ENCODE measurements around the gene ABR.

Gene ABR

GRCh38 chr17:1192911-1193699 is 13.3 kb upstream of the ABR start:
- Histone ChIP-seq H3K36me3 (ENCODE audit: insufficient read depth, low read length) (no peaks in the 10 kb centered on the region), H3F3A (ENCODE audit: low read depth) (peaks cover 11% of the 10 kb centered on the region), H3K9me3 (ENCODE audit: insufficient read depth, low read depth, low read length) (no peaks in the 10 kb centered on the region), H3K4me3 (ENCODE audit: low read length, poor library complexity, severe bottlenecking) (no peak overlapping the region), H4K20me1 (ENCODE audit: insufficient read depth, low read length, poor library complexity, severe bottlenecking) (no peaks in the 10 kb centered on the region), H3K4me1 (ENCODE audit: insufficient read depth, low read length, poor library complexity, severe bottlenecking) (peaks cover 34% of the 10 kb centered on the region), H3K4me2 (ENCODE audit: low read depth, low read length, poor library complexity, severe bottlenecking) (no peak overlapping the region), H2AFZ (ENCODE audit: low read length) (no peak overlapping the region; the same call in 1 of the 2 replicates), H3K79me2 (ENCODE audit: insufficient read depth, low read length) (no peaks in the 10 kb centered on the region), H3K9ac (ENCODE audit: low read depth, low read length, poor library complexity, severe bottlenecking) (no peak overlapping the region), H3K9me2 (replicated peaks; ENCODE audit: low read depth, low read length) (no peaks in the 10 kb centered on the region), H3K27me3 (ENCODE audit: insufficient read depth, low read length, poor library complexity, severe bottlenecking) (no peaks in the 10 kb centered on the region)
- TF ChIP-seq CTCF (conservative IDR thresholded peaks at IDR 0.05; ENCODE audit: low read length) = no peak
- no peak for TF ChIP-seq EZH2phosphoT487 (IDR thresholded peaks at IDR 0.05; ENCODE audit: borderline replicate concordance)

GRCh38 chr17:1190751-1191331 is 11.1 kb upstream of the ABR start:
- H3K79me2 ChIP-seq (ENCODE audit: insufficient read depth, low read length) = no peaks in the 10 kb centered on the region

GRCh38 chr17:1188812-1189504 is 9.2 kb upstream of the ABR start:
- Histone ChIP-seq H3K9me3 (ENCODE audit: insufficient read depth, low read depth, low read length) (no peaks in the 10 kb centered on the region), H3K79me2 (ENCODE audit: insufficient read depth, low read length) (no peaks in the 10 kb centered on the region), H2AFZ (ENCODE audit: low read length) (no peak overlapping the region), H3F3A (ENCODE audit: low read depth) (no peaks in the 10 kb centered on the region), H3K36me3 (ENCODE audit: insufficient read depth, low read length) (no peaks in the 10 kb centered on the region), H3K9ac (ENCODE audit: low read depth, low read length, poor library complexity, severe bottlenecking) (no peak overlapping the region), H3K9me2 (replicated peaks; ENCODE audit: low read depth, low read length) (no peaks in the 10 kb centered on the region), H3K4me1 (ENCODE audit: insufficient read depth, low read length, poor library complexity, severe bottlenecking) (peaks cover 41% of the 10 kb centered on the region), H3K4me3 (ENCODE audit: low read length, poor library complexity, severe bottlenecking) (no peak overlapping the region), H3K27me3 (ENCODE audit: insufficient read depth, low read length, poor library complexity, severe bottlenecking) (no peaks in the 10 kb centered on the region), H3K4me2 (ENCODE audit: low read depth, low read length, poor library complexity, severe bottlenecking) (no peak overlapping the region), H4K20me1 (ENCODE audit: insufficient read depth, low read length, poor library complexity, severe bottlenecking) (no peaks in the 10 kb centered on the region)
- TF ChIP-seq CTCF (conservative IDR thresholded peaks at IDR 0.05; ENCODE audit: low read length) = no peak
- TF ChIP-seq EZH2phosphoT487 (IDR thresholded peaks at IDR 0.05; ENCODE audit: borderline replicate concordance) = no peak

More at GRCh38 chr17:1190751-1191331, 11.1 kb upstream of the ABR start:
- H3K9ac ChIP-seq (ENCODE audit: low read depth, low read length, poor library complexity, severe bottlenecking) = no peak overlapping the region
- no peak for TF ChIP-seq EZH2phosphoT487 (IDR thresholded peaks at IDR 0.05; ENCODE audit: borderline replicate concordance)
- TF ChIP-seq CTCF (conservative IDR thresholded peaks at IDR 0.05; ENCODE audit: low read length) = no peak
- H3K4me2 ChIP-seq (ENCODE audit: low read depth, low read length, poor library complexity, severe bottlenecking) = no peak overlapping the region
- no peaks in the 10 kb centered on the region for H3K9me2 ChIP-seq (replicated peaks; ENCODE audit: low read depth, low read length)
- no peaks in the 10 kb centered on the region for H3K27me3 ChIP-seq (ENCODE audit: insufficient read depth, low read length, poor library complexity, severe bottlenecking)
- H3K36me3 ChIP-seq (ENCODE audit: insufficient read depth, low read length) = no peaks in the 10 kb centered on the region
- no peaks in the 10 kb centered on the region for H3K9me3 ChIP-seq (ENCODE audit: insufficient read depth, low read depth, low read length)
- no peak overlapping the region for H3K4me3 ChIP-seq (ENCODE audit: low read length, poor library complexity, severe bottlenecking)
- no peak overlapping the region for H2AFZ ChIP-seq (ENCODE audit: low read length)
- peaks cover 32% of the 10 kb centered on the region for H3K4me1 ChIP-seq (ENCODE audit: insufficient read depth, low read length, poor library complexity, severe bottlenecking)
- no peaks in the 10 kb centered on the region for H3F3A ChIP-seq (ENCODE audit: low read depth)
- no peaks in the 10 kb centered on the region for H4K20me1 ChIP-seq (ENCODE audit: insufficient read depth, low read length, poor library complexity, severe bottlenecking)

Data from Loucy (cell line).